Left lung (tissue), 10 donors: ENCODE results near the gene ITGA1. TPM values are rescaled to one million over a fixed set of nuclear protein-coding genes. Genes with fewer than 3 reads are reported as not detected.

Experiments used
- ATAC-seq: fragments of 200-7000 bp; cut with Tn5 transposase; one replicate; pipeline ENCODE4 v1.9.1; 2020; ENCODE audit warnings: moderate library complexity
- DNase-seq, 4 donors: peaks; one replicate each; pipeline ENCODE4 v3.0.0-alpha.2; 2013 to 2020
- H3K27ac ChIP-seq, 2 donors: fragments of 200-600 bp; sonication (generic) in 1 of 2; one replicate each; pipeline versions ENCODE4 v1.5.0 to v1.8.0; 2020 to 2021
- H3K27me3 ChIP-seq, 2 donors: fragments of 200-600 bp; sonication (generic) in 1 of 2; one replicate each; pipeline versions ENCODE4 v1.5.0 to v1.8.0; 2020 to 2021
- H3K36me3 ChIP-seq, 2 donors: fragments of 200-600 bp; sonication (generic) in 1 of 2; one replicate each; pipeline versions ENCODE4 v1.5.0 to v1.8.0; 2020 to 2021
- H3K4me1 ChIP-seq, 2 donors: fragments of 200-600 bp; one replicate each; pipeline ENCODE4 v1.8.0; 2021
- H3K4me3 ChIP-seq, 2 donors: fragments of 200-600 bp; sonication (generic) in 1 of 2; one replicate each; pipeline versions ENCODE4 v1.5.0 to v1.8.0; 2020 to 2021; ENCODE audit warnings: mild to moderate bottlenecking in 1 of 2
- H3K9me3 ChIP-seq, 2 donors: fragments of 200-600 bp; sonication (generic) in 1 of 2; one replicate each; pipeline versions ENCODE4 v1.5.0 to v1.8.0; 2020 to 2021
- CTCF ChIP-seq, 2 donors: fragments of 200-600 bp; sonication (generic) in 1 of 2; IDR thresholded peaks; one replicate each; pipeline versions ENCODE4 v1.5.0 to v1.8.0; 2021; ENCODE audit warnings: antibody characterized with exemption in 2 of 2
- intact Hi-C, 2 donors: fragments of 100-400 bp; cut with DNase I; formaldehyde crosslinking; loops; one replicate each; pipeline versions ENCODE4 v1.11.2 to v1.14.2; 2022
- polyA plus RNA-seq, 6 donors: library from polyadenylated mRNA; unstranded; fragments of 120-200 nt; gene quantifications; one replicate each; pipeline ENCODE4 v1.2.1, GENCODE V29; 2013; ENCODE audit not compliant: insufficient read length in 6 of 6
- total RNA-seq, 2 donors: library from RNA; stranded (reverse); fragmentation: NEBNext Ultra II Directional; extraction: Animal tissue kit (Norgen Biotek cat#: 25700); gene quantifications; one replicate each; pipeline ENCODE4 v1.2.1, GENCODE V29; 2021
- donor health status: DM: no; HTN: yes; CAD: no.
- donor health status: DM: no; HTN: no; CAD: no.

Gene ITGA1
- total and polyA plus RNA-seq, 8 donors, result 67.8 to 127 (median 88.2) TPM

- H3K4me3 ChIP-seq, result no peak overlapping the region
- ATAC-seq, result no peak
- no peaks in the 10 kb centered on the region for H3K9me3 ChIP-seq
- H3K27me3 ChIP-seq, result no peaks in the 10 kb centered on the region
- intact Hi-C loops, result no loop called here
- TF ChIP-seq CTCF (IDR thresholded peaks at IDR 0.05), result no peak
- H3K36me3 ChIP-seq, result peaks cover 0 to 7% of the 10 kb centered on the region in 2 donors
- no peak for DNase-seq
- peaks cover 0 to 17% of the 10 kb centered on the region in 2 donors for H3K4me1 ChIP-seq
- peak overlapping the region in 1 of 2 donors; percentile 13 for H3K27ac ChIP-seq
Observed at GRCh38 chr5:53003144-53003543, 215.4 kb downstream of the ITGA1 start.

GRCh38 chr5:53006911-53007890, 219.5 kb downstream of the ITGA1 start:
- H3K4me3 ChIP-seq, result no peak overlapping the region
- H3K27ac ChIP-seq, result peak overlapping the region in 1 of 2 donors; percentile 8
- H3K9me3 ChIP-seq, result no peaks in the 10 kb centered on the region
- intact Hi-C loops, result no loop called here
- H3K4me1 ChIP-seq, result peaks cover 0 to 17% of the 10 kb centered on the region in 2 donors
- no peak for TF ChIP-seq CTCF (IDR thresholded peaks at IDR 0.05)
- H3K27me3 ChIP-seq, result no peaks in the 10 kb centered on the region
- ATAC-seq (no peak), DNase-seq (no peak)
- H3K36me3 ChIP-seq, result peaks cover 0 to 7% of the 10 kb centered on the region in 2 donors

DNA sequence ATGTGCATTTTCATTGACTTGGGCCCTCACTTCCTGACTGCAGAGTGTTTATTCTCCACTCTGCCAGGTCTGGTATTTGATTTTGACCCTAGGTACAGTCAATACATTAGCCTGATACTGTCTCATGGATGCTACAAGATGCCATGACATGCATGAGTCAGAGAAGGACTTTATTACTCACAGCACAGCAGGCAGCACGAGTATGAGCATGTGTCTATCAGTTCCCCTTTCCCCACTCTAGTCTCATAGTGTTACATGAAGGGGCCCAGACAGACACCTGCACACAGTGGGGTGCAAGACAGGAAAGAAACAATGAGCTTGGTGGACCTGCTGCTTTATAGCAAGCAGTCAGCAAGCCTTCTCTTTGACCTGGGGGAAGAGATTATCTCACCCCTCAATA, 221.0 kb downstream of the ITGA1 start:
- H3K36me3 ChIP-seq, result peaks cover 0 to 1% of the 10 kb centered on the region in 2 donors
- no peak for TF ChIP-seq CTCF (IDR thresholded peaks at IDR 0.05)
- peaks cover 0 to 17% of the 10 kb centered on the region in 2 donors for H3K4me1 ChIP-seq
- intact Hi-C loops, result no loop called here
- H3K9me3 ChIP-seq, result no peaks in the 10 kb centered on the region
- no peak for ATAC-seq
- H3K4me3 ChIP-seq, result no peak overlapping the region
- no peak for DNase-seq
- no peak overlapping the region for H3K27ac ChIP-seq
- H3K27me3 ChIP-seq, result no peaks in the 10 kb centered on the region

Other genes starting within 250 kb of the ITGA1 start
- 10 to 100 TPM; 40.9 to 47.6 TPM for gene PELO, start within 50 bp of the ITGA1 start, total RNA-seq
- gene PELO, start within 50 bp of the ITGA1 start, polyA plus RNA-seq, result 10 to 100 TPM; 19.9 to 25.4 (median 23.2) TPM
- gene ITGA2, start 201.4 kb downstream of the ITGA1 start, total RNA-seq, result 10 to 100 TPM; 32.4 to 44.4 TPM
- 10 to 100 TPM; 44.0 to 63.0 (median 51.5) TPM for gene ITGA2, start 201.4 kb downstream of the ITGA1 start, polyA plus RNA-seq